ENCODE data around the gene REEP3.

- peak in 2 of 5 experiments; percentile 25 to 47 for TF ChIP-seq CTCF (IDR thresholded peaks at IDR 0.05)
- TF ChIP-seq EP300 (IDR thresholded peaks at IDR 0.05; ENCODE audit: low read depth) = no peak
- no peak for TF ChIP-seq POLR2A (IDR thresholded peaks at IDR 0.05)
These were observed 73.9 kb downstream of the REEP3 start for GRCh38 chr10:63595072-63595471.

Measured in transverse colon (tissue), 3 donors.